Stimulated activated memory B cell treated with anti-CD40 and anti-IgM and Interleukin-4, amounts not matched to agents 10 μg/mL and 1 μg/mL and 100 μg/mL, for 72 hours (primary cell): ENCODE measurements around the gene BNC2.

Experiments used
- ATAC-seq: fragments of 150-1000 bp; cut with Tn5 transposase; 2 replicates; pipeline ENCODE4 v1.10.0; 2021
- H3K27ac Mint-ChIP-seq: one replicate; pipeline ENCODE4 v1.8.0; 2022; ENCODE audit warnings: mild to moderate bottlenecking, mixed read lengths
- H3K27me3 Mint-ChIP-seq: one replicate; pipeline ENCODE4 v1.8.0; 2022; ENCODE audit warnings: mixed read lengths
- H3K36me3 Mint-ChIP-seq: one replicate; pipeline ENCODE4 v1.8.0; 2022; ENCODE audit warnings: mixed read lengths
- H3K4me1 Mint-ChIP-seq: one replicate; pipeline ENCODE4 v1.8.0; 2022; ENCODE audit warnings: mixed read lengths
- H3K4me3 Mint-ChIP-seq: one replicate; pipeline ENCODE4 v1.8.0; 2022; ENCODE audit warnings: mild to moderate bottlenecking, moderate library complexity, mixed read lengths
- H3K9me3 Mint-ChIP-seq: one replicate; pipeline ENCODE4 v1.8.0; 2022; ENCODE audit warnings: mixed read lengths

The BNC2 gene

GRCh38 chr9:16834817-16835216 lies 35.7 kb downstream of the BNC2 start:
- H3K4me3 Mint-ChIP-seq: no peak overlapping the region
- peaks cover 5% of the 10 kb centered on the region for H3K9me3 Mint-ChIP-seq
- H3K27ac Mint-ChIP-seq: no peak overlapping the region
- ATAC-seq: no peak
- no peaks in the 10 kb centered on the region for H3K27me3 Mint-ChIP-seq
- no peaks in the 10 kb centered on the region for H3K4me1 Mint-ChIP-seq
- H3K36me3 Mint-ChIP-seq: no peaks in the 10 kb centered on the region

GRCh38 chr9:16833296-16833835 lies 37.1 kb downstream of the BNC2 start:
- H3K4me3 Mint-ChIP-seq: no peak overlapping the region
- H3K36me3 Mint-ChIP-seq: no peaks in the 10 kb centered on the region

GRCh38 chr9:16832101-16832500 lies 38.4 kb downstream of the BNC2 start:
- H3K27ac Mint-ChIP-seq: no peak overlapping the region
- H3K9me3 Mint-ChIP-seq: peaks cover 5% of the 10 kb centered on the region
- H3K4me3 Mint-ChIP-seq: no peak overlapping the region
- H3K4me1 Mint-ChIP-seq: no peaks in the 10 kb centered on the region
- no peaks in the 10 kb centered on the region for H3K27me3 Mint-ChIP-seq
- no peaks in the 10 kb centered on the region for H3K36me3 Mint-ChIP-seq
- no peak for ATAC-seq

More at GRCh38 chr9:16833296-16833835, 37.1 kb downstream of the BNC2 start:
- Mint-ChIP-seq H3K27me3 (no peaks in the 10 kb centered on the region), H3K9me3 (peaks cover 5% of the 10 kb centered on the region), H3K4me1 (no peaks in the 10 kb centered on the region), H3K27ac (no peak overlapping the region)
- no peak for ATAC-seq

GRCh38 chr9:16830806-16831205 lies 39.7 kb downstream of the BNC2 start:
- peaks cover 5% of the 10 kb centered on the region for H3K9me3 Mint-ChIP-seq
- H3K4me3 Mint-ChIP-seq: no peak overlapping the region
- no peak overlapping the region for H3K27ac Mint-ChIP-seq
- no peaks in the 10 kb centered on the region for H3K4me1 Mint-ChIP-seq
- H3K36me3 Mint-ChIP-seq: no peaks in the 10 kb centered on the region
- H3K27me3 Mint-ChIP-seq: no peaks in the 10 kb centered on the region
- no peak for ATAC-seq

GRCh38 chr9:16828340-16829281 lies 41.9 kb downstream of the BNC2 start:
- Mint-ChIP-seq H3K9me3 (peaks cover 2% of the 10 kb centered on the region), H3K4me1 (no peaks in the 10 kb centered on the region), H3K27ac (no peak overlapping the region), H3K4me3 (no peak overlapping the region), H3K27me3 (no peaks in the 10 kb centered on the region), H3K36me3 (no peaks in the 10 kb centered on the region)
- ATAC-seq: no peak

GRCh38 chr9:16825971-16826625 lies 44.4 kb downstream of the BNC2 start:
- Mint-ChIP-seq H3K36me3 (no peaks in the 10 kb centered on the region), H3K4me3 (no peak overlapping the region), H3K27me3 (no peaks in the 10 kb centered on the region), H3K9me3 (no peaks in the 10 kb centered on the region), H3K4me1 (no peaks in the 10 kb centered on the region), H3K27ac (no peak overlapping the region)
- ATAC-seq: no peak

GRCh38 chr9:16825331-16825725 lies 45.1 kb downstream of the BNC2 start:
- H3K27ac Mint-ChIP-seq: no peak overlapping the region
- no peak overlapping the region for H3K4me3 Mint-ChIP-seq
- no peak for ATAC-seq

GRCh38 chr9:16824545-16825330 lies 45.7 kb downstream of the BNC2 start:
- Mint-ChIP-seq H3K4me3 (no peak overlapping the region), H3K27ac (no peak overlapping the region), H3K9me3 (no peaks in the 10 kb centered on the region), H3K4me1 (no peaks in the 10 kb centered on the region), H3K27me3 (no peaks in the 10 kb centered on the region), H3K36me3 (no peaks in the 10 kb centered on the region)
- no peak for ATAC-seq

More at GRCh38 chr9:16825331-16825725, 45.1 kb downstream of the BNC2 start:
- H3K27me3 Mint-ChIP-seq: no peaks in the 10 kb centered on the region
- no peaks in the 10 kb centered on the region for H3K9me3 Mint-ChIP-seq
- no peaks in the 10 kb centered on the region for H3K4me1 Mint-ChIP-seq
- H3K36me3 Mint-ChIP-seq: no peaks in the 10 kb centered on the region

GRCh38 chr9:16823906-16824305 lies 46.6 kb downstream of the BNC2 start:
- H3K9me3 Mint-ChIP-seq: peaks cover under 1% of the 10 kb centered on the region
- no peaks in the 10 kb centered on the region for H3K4me1 Mint-ChIP-seq
- ATAC-seq: no peak
- no peaks in the 10 kb centered on the region for H3K27me3 Mint-ChIP-seq
- H3K36me3 Mint-ChIP-seq: no peaks in the 10 kb centered on the region
- no peak overlapping the region for H3K4me3 Mint-ChIP-seq
- no peak overlapping the region for H3K27ac Mint-ChIP-seq

- no peaks in the 10 kb centered on the region for H3K36me3 Mint-ChIP-seq
- H3K27ac Mint-ChIP-seq: no peak overlapping the region
- H3K4me1 Mint-ChIP-seq: no peaks in the 10 kb centered on the region
- peaks cover 3% of the 10 kb centered on the region for H3K9me3 Mint-ChIP-seq
- H3K27me3 Mint-ChIP-seq: no peaks in the 10 kb centered on the region
- H3K4me3 Mint-ChIP-seq: no peak overlapping the region
- no peak for ATAC-seq
Measured at GRCh38 chr9:16821344-16821743, 49.1 kb downstream of the BNC2 start.

- no peaks in the 10 kb centered on the region for H3K27me3 Mint-ChIP-seq
- no peak overlapping the region for H3K27ac Mint-ChIP-seq
- peaks cover 3% of the 10 kb centered on the region for H3K9me3 Mint-ChIP-seq
- H3K36me3 Mint-ChIP-seq: no peaks in the 10 kb centered on the region
- ATAC-seq: no peak
- H3K4me1 Mint-ChIP-seq: no peaks in the 10 kb centered on the region
- H3K4me3 Mint-ChIP-seq: no peak overlapping the region
Measured at GRCh38 chr9:16817514-16817913, 53.0 kb downstream of the BNC2 start.

GRCh38 chr9:16817002-16817401 lies 53.5 kb downstream of the BNC2 start:
- H3K4me1 Mint-ChIP-seq: no peaks in the 10 kb centered on the region
- H3K27ac Mint-ChIP-seq: no peak overlapping the region

GRCh38 chr9:16816011-16816410 lies 54.5 kb downstream of the BNC2 start:
- Mint-ChIP-seq H3K9me3 (peaks cover 3% of the 10 kb centered on the region), H3K27me3 (no peaks in the 10 kb centered on the region), H3K4me3 (no peak overlapping the region), H3K4me1 (no peaks in the 10 kb centered on the region), H3K27ac (no peak overlapping the region), H3K36me3 (no peaks in the 10 kb centered on the region)
- ATAC-seq: no peak

More at GRCh38 chr9:16817002-16817401, 53.5 kb downstream of the BNC2 start:
- Mint-ChIP-seq H3K36me3 (no peaks in the 10 kb centered on the region), H3K4me3 (no peak overlapping the region), H3K27me3 (no peaks in the 10 kb centered on the region), H3K9me3 (peaks cover 3% of the 10 kb centered on the region)
- ATAC-seq: no peak

GRCh38 chr9:16815079-16815478 lies 55.4 kb downstream of the BNC2 start:
- H3K27ac Mint-ChIP-seq: no peak overlapping the region
- no peaks in the 10 kb centered on the region for H3K36me3 Mint-ChIP-seq
- H3K4me1 Mint-ChIP-seq: no peaks in the 10 kb centered on the region
- no peak for ATAC-seq
- no peaks in the 10 kb centered on the region for H3K27me3 Mint-ChIP-seq
- H3K4me3 Mint-ChIP-seq: no peak overlapping the region
- H3K9me3 Mint-ChIP-seq: peaks cover 3% of the 10 kb centered on the region

- H3K9me3 Mint-ChIP-seq: peaks cover 2% of the 10 kb centered on the region
- H3K27me3 Mint-ChIP-seq: no peaks in the 10 kb centered on the region
- no peaks in the 10 kb centered on the region for H3K36me3 Mint-ChIP-seq
- no peaks in the 10 kb centered on the region for H3K4me1 Mint-ChIP-seq
- no peak overlapping the region for H3K4me3 Mint-ChIP-seq
- H3K27ac Mint-ChIP-seq: no peak overlapping the region
- no peak for ATAC-seq
Measured at GRCh38 chr9:16813838-16814237, 56.6 kb downstream of the BNC2 start.
